HepG2 (cell line): Measurements from ENCODE around the gene FBXO5. TPM values are rescaled to one million over a fixed set of nuclear protein-coding genes. Genes with fewer than 3 reads are reported as not detected.

Experiments
- BCLAF1 ChIP-seq: fragments of 450-650 bp; IDR thresholded peaks from 2 replicates; pipeline ENCODE4 v1.6.1; 2017; ENCODE audit warnings: mild to moderate bottlenecking
- FOXA1 ChIP-seq, 2 experiments: fragments of 450-650 bp in 1 of 2; sonication (generic) in 1 of 2; formaldehyde crosslinking in 1 of 2; IDR thresholded peaks; 2 replicates each; pipeline versions ENCODE4 v1.4.0 to v1.6.1; 2016 to 2020; ENCODE audit warnings: missing genetic modification reagents in 1 of 2
- GATAD2A ChIP-seq: IDR thresholded peaks from 2 replicates; pipeline ENCODE4 v1.6.1; 2016
- IKZF1 ChIP-seq: fragments of 450-650 bp; IDR thresholded peaks from 2 replicates; pipeline ENCODE4 v1.7.1; 2016
- MZF1 ChIP-seq: sonication (generic); formaldehyde crosslinking; IDR thresholded peaks from 2 replicates; pipeline ENCODE4 v1.8.1; 2023; ENCODE audit warnings: mild to moderate bottlenecking, missing genetic modification reagents, borderline replicate concordance
- POGK ChIP-seq: sonication (generic); formaldehyde crosslinking; conservative IDR thresholded peaks from 2 replicates; pipeline ENCODE4 v1.8.0; 2022; ENCODE audit warnings: mild to moderate bottlenecking, moderate library complexity, missing genetic modification reagents
- POLR2G ChIP-seq: fragments of 200-400 bp; formaldehyde crosslinking; IDR thresholded peaks from 2 replicates; pipeline ENCODE4 v1.6.1; 2018; ENCODE audit warnings: mild to moderate bottlenecking, low read depth, low read length, moderate library complexity
- SMAD9 ChIP-seq: sonication (generic); formaldehyde crosslinking; IDR thresholded peaks from 2 replicates; pipeline ENCODE4 v1.5.1; 2020; ENCODE audit warnings: mild to moderate bottlenecking, missing genetic modification reagents
- SP5 ChIP-seq: IDR thresholded peaks from 2 replicates; pipeline ENCODE4 v1.6.1; 2016; ENCODE audit warnings: low read depth, borderline replicate concordance
- SRY ChIP-seq: sonication (generic); formaldehyde crosslinking; IDR thresholded peaks from 2 replicates; pipeline ENCODE4 v1.8.0; 2022; ENCODE audit warnings: mild to moderate bottlenecking, missing genetic modification reagents
- STAT5B ChIP-seq: sonication (generic); formaldehyde crosslinking; IDR thresholded peaks from 2 replicates; pipeline ENCODE4 v1.4.0; 2020; ENCODE audit warnings: missing genetic modification reagents
- STAT6 ChIP-seq: sonication (generic); formaldehyde crosslinking; IDR thresholded peaks from 2 replicates; pipeline ENCODE4 v1.4.0; 2020; ENCODE audit warnings: missing genetic modification reagents, mild to moderate bottlenecking, borderline replicate concordance
- ZBTB33 ChIP-seq: sonication (generic); formaldehyde crosslinking; IDR thresholded peaks from 2 replicates; pipeline ENCODE4 v1.4.0; 2020; ENCODE audit warnings: missing genetic modification reagents
- ZMYM4 ChIP-seq: sonication (generic); formaldehyde crosslinking; IDR thresholded peaks from 2 replicates; pipeline ENCODE4 v1.8.1; 2023; ENCODE audit warnings: mild to moderate bottlenecking, missing genetic modification reagents
- ZNF207 ChIP-seq: fragments of 450-650 bp; IDR thresholded peaks from 2 replicates; pipeline ENCODE4 v1.6.1; 2016; ENCODE audit warnings: antibody characterized with exemption, borderline replicate concordance
- ZNF546 ChIP-seq: sonication (generic); formaldehyde crosslinking; conservative IDR thresholded peaks from 2 replicates; pipeline ENCODE4 v1.8.1; 2023; ENCODE audit warnings: mild to moderate bottlenecking, missing genetic modification reagents
- ZNF703 ChIP-seq: sonication (generic); formaldehyde crosslinking; IDR thresholded peaks from 2 replicates; pipeline ENCODE4 v1.5.1; 2020; ENCODE audit warnings: missing genetic modification reagents, mild to moderate bottlenecking, moderate library complexity, borderline replicate concordance
- polyA plus RNA-seq, 8 experiments: library from polyadenylated mRNA; depleted of rRNA in 3 of 8; stranded (reverse) in 7 of 8; unstranded in 1 of 8; fragments of >200 nt; fragmentation: Illumina TruSeq in 4 of 8; extraction: Trizol in 4 of 8; gene quantifications; 2 replicates each; pipeline versions ENCODE4 v1.2.1 to v1.2.3, GENCODE V29; 2011 to 2016; ENCODE audit warnings: low read depth in 4 of 8, missing spikeins in 1 of 8, mixed read lengths in 1 of 8; ENCODE audit not compliant: insufficient read depth in 1 of 8
- total RNA-seq, 5 experiments: library from RNA; depleted of rRNA; stranded (reverse); fragments of >200 nt; fragmentation: Illumina TruSeq; extraction: Trizol; gene quantifications; 2 replicates each; pipeline ENCODE4 v1.2.3, GENCODE V29; 2016; ENCODE audit warnings: low read depth in 1 of 5
- TF ChIP-seq, protein P1 (sequence below): sonication (generic); formaldehyde crosslinking; IDR thresholded peaks from 2 replicates; pipeline ENCODE4 v1.4.0; 2020; ENCODE audit warnings: mild to moderate bottlenecking, missing genetic modification reagents

Gene FBXO5
- total and polyA plus RNA-seq, 2 of the 13 experiments (the other 11 are each of a cell fraction or from before 2014, with no cell fraction given), result 15.8 to 41.5 TPM

DNA sequence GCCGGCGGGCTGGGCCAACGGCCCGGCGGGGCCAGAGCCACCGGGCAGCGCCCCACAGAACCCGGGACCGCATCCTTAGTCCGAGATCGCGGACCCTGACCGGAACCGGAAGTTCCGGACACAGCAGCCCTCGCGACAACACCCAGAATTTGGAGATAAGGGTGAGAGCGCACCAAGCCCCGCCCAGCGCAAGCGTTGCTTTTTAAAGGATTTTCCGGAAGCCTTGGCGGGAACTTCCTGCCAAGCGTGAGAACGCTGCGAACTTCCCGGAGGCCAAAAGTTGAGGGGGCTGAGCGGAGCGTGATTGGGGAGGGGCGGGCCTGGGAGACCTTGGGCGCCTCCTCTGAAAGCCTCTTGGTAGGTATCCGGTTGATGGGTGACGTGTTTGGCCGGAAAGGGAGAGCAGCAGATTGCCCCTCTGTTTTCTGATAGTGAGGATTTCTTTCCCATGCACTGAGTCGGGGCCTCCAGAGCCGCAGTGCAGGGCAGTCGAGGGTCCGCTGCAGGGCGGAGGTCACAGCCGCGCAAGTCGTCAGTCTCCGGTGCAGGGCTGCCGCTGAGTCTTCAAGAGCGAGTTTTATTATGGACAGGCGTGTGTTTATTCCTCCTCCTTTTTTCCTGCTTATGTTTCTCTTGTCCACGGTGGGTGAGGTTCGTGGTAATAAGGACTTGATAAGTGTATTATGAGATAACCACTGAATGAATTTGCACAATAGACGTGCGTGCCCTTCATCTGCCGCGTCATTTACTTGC is 19.9 kb upstream of the FBXO5 start, which contains the start of gene MTRF1L (continued):
- TF ChIP-seq MZF1 (CRISPR knock-in tag) (0 out of 2 replicates have a peak, but pooled peaks have one; percentile 59), BCLAF1 (no peak), IKZF1 (no peak), ZMYM4 (CRISPR knock-in tag) (peak; percentile 99), SMAD9 (no peak; the same call in 1 of the 2 replicates), ZBTB33 (CRISPR knock-in tag) (no peak), STAT5B (CRISPR knock-in tag) (no peak), SRY (CRISPR knock-in tag) (peak; percentile 64; the same call in 1 of the 2 replicates), GATAD2A (peak; percentile 80), POGK (CRISPR knock-in tag) (no peak), POLR2G (peak; percentile 85), ZNF703 (CRISPR knock-in tag) (no peak; the same call in 1 of the 2 replicates), SP5 (CRISPR knock-in tag) (peak; percentile 68; the same call in 1 of the 2 replicates), ZNF207 (no peak), ZNF546 (CRISPR knock-in tag) (no peak), FOXA1 (IDR thresholded peaks at IDR 0.05) (no peak), FOXA1 (CRISPR knock-in tag; IDR thresholded peaks at IDR 0.05) (no peak), STAT6 (CRISPR knock-in tag) (no peak; the same call in 1 of the 2 replicates)
- TF ChIP-seq, protein P1, sequence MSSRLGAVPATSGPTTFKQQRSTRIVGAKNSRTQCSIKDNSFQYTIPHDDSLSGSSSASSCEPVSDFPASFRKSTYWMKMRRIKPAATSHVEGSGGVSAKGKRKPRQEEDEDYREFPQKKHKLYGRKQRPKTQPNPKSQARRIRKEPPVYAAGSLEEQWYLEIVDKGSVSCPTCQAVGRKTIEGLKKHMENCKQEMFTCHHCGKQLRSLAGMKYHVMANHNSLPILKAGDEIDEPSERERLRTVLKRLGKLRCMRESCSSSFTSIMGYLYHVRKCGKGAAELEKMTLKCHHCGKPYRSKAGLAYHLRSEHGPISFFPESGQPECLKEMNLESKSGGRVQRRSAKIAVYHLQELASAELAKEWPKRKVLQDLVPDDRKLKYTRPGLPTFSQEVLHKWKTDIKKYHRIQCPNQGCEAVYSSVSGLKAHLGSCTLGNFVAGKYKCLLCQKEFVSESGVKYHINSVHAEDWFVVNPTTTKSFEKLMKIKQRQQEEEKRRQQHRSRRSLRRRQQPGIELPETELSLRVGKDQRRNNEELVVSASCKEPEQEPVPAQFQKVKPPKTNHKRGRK (CRISPR knock-in tag), result no peak
